GM19239 (cell line): Measurements from ENCODE around the gene NACAD.
"Not testable (repeated sequence)": the region's sequence is repeated elsewhere in the genome, so short reads cannot be mapped to it uniquely, and the experiment has no call there.

Experiments used
- DNase-seq: peaks from one replicate; pipeline ENCODE4 v3.0.0; 2011; ENCODE audit warnings: low spot score; ENCODE audit not compliant: insufficient read length
- FAIRE-seq: peaks from 2 replicates; lab custom pipeline; 2011; peaks lifted over from hg19 to GRCh38; lab: Jason Lieb, UNC

The NACAD gene

DNA sequence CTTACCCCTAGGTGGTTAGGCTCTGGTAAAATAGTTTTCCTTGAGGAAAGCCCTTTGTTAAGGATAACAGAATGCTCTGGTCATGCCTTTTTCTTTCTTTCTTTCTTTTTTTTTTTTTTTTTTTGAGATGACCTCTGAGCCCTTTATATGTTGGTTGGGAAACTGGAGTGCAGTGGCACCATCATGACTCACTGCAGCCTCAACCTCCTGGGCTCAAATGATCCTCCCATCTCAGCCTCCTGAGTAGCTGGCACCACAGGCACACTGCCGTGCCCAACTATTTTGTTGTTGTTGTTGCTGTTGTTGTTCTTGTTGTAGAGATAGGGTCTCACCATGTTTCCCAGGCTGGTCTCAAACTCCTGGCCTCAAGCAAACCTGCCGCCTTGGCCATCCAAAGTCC lies 27.4 kb downstream of the NACAD start:
- FAIRE-seq: no peak
- DNase-seq: no peak

DNA sequence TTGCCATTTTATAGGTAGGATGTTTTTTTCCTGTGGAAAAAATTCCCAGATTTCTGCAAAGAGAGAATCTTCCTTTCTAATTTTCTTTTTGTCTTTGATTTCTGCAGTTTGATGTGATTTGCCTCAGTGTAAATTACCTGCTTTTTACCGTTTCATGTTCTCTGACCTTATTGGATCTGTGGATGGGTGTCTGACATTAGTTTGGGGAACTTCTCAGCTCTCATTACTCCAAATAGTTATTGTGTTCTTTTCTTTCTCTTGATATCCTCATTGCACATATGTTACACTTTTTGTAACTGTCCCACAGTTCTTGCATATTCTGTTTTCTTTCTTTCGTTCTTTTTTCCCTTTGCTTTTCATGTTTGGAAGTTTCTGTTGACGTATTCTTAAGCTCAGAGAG lies 28.5 kb downstream of the NACAD start:
- no peak for FAIRE-seq
- no peak for DNase-seq

DNA sequence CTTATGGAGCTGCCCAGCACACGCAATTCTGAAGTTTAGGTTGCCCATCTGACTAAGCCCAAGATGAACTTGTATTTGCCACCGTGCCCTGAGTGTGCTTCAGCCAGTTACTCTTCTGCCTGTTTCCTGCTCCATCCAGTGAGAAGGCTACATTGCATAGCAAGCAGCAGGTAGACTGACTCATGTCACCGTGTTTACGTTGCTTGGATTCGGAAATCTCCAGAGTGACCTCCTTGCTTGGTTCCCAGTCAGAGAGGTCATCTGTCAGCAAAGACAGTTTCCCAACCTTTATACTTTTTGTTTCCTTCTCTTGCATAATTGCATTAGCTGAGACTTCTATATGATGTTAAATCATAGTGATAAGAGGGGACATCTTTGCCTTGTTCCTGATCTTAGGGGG lies 30.9 kb downstream of the NACAD start:
- FAIRE-seq (no peak), DNase-seq (no peak)

DNA sequence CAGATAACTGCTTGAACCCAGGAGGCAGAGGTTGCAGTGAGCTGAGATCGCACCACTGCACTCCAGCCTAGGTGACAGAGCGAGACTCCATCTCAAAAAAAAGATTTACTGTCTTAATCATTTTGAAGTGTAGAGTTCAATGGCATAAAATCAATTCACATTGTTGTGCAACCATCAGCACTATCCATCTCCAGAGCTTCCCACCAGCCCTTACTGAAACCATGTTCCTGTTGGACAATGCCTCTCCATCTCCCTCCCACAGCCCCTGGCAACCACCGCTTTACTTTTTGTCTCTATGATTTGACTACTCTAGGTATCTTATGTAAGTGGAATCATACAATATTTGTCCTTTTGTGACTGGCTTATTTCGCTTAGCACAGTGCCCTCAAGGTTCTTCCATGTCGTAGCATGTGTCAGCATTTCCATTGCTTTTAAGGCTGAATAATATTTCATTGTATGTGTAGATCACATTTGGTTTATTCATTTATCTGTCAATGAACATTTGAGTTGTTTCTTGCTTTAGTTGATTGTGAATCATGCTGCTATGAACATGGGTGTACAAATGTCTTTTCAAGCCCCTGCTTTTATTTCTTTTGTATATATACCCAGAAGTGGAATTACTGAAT lies 33.1 kb downstream of the NACAD start:
- FAIRE-seq (no peak), DNase-seq (no peak)

DNA sequence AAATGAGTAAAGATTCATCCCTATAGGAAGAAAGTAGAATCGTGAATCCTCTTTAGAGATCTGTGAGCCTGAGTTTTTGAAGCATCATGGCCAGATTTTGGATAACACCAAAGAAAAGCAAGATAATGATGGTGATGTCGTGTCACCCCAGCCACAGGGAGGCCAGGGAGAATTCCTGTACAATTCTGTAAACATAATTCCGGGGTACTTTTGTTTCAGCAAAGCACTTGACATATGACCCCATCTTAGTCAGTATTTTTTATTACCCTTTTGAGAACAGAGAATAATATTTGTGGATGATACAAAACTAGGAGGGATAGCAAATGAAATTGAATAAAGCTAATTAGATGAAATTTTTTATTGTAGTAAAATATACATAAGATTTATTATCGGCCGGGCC lies 33.8 kb downstream of the NACAD start:
- FAIRE-seq (no peak), DNase-seq (no peak)

DNA sequence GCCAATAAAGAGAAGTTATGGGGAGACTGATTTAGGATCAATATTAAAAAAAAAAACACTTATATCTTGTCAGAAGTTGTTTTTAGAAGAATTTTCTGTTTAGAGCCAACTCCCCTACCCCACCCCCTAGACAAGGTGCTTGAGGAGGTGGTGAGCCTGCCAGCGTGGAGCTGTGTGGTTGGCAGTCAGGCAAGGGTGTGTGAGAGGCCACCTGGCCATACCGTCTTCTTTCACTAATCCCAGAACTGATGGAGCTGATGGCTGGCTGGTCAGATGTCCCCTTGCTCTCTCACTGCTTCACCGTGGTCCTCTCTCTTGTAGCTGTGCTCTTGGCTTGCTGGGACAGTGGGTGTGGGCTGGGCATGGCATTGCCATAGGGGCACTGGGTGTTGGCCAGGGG lies 34.3 kb downstream of the NACAD start:
- FAIRE-seq: no peak
- DNase-seq: no peak

DNA sequence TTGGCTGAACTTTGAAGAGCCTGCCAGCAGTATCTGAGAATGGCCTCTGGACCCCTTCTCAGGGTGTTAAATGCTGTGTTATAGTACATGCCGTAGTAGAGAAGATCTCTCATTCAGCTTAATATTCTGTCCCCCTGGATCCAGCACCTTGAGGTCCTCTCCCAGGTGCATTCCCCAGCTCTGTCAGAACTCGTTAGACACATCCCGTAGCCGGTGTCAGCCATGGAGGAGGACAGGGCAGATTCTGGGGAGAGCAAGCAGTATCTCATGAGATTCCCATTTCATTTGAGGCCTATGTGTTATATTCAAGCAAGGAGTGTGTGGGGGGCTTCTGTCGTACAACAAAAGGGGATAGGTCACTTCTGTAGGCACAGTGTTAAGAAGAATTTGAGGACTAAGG lies 34.8 kb downstream of the NACAD start:
- FAIRE-seq (no peak), DNase-seq (no peak)

DNA sequence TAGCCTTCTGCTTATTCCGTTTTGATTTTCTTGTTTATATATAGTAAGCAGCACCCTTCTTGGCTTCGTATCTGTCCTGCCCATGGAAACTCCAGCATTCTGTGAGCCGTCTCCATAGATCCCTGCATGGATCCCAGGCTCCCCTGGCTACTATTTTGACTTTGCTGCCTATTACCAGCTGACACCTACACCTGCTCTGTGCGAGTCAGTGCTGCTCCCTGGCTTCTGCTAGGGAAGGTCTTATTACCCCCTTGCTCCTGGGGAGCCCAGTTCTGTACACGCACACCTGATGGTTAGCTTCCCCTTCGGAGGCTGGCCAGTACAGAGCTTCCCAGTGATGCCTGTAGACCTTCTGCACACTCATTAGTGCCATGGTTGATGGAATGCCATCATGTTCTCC lies 35.4 kb downstream of the NACAD start:
- DNase-seq (no peak), FAIRE-seq (no peak)

DNA sequence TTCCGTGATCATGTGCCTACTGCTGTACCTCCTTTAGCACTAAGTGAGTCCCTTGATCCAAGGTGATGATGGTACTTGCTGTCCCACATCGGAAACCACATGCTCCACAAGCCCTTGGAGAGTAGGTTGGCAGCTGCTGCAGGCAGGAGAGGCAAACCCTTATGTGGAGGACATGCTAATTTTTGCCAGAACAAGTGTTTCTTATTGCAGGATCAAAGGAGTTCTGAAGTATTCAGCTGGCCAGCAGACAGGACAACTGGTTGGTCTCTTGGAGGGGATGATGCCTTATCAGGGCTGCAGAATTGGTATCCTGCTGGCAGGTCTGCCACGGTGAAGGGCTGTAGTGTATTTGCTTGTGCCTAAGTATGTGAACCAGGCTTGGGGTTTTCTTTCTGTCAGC lies 36.8 kb downstream of the NACAD start:
- no peak for DNase-seq
- no peak for FAIRE-seq

DNA sequence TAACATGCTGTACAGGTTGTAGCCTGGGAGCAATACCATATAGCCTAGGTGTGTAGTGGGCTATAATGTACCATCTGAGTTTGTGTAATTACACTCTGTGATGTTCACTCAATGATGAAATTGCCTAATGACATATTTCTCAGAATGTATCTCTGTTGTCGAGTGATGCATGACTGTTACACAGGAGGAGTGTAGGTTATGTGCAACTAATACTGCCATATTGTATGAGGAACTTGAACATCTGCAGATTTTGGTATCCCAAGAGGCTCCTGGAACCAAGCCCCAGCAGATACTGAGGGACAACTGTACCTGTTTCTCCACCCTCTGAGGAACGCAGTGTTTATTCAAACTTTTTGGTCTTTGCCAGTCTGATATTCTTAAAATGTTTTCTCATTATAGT lies 38.6 kb downstream of the NACAD start:
- FAIRE-seq (no peak), DNase-seq (no peak)

DNA sequence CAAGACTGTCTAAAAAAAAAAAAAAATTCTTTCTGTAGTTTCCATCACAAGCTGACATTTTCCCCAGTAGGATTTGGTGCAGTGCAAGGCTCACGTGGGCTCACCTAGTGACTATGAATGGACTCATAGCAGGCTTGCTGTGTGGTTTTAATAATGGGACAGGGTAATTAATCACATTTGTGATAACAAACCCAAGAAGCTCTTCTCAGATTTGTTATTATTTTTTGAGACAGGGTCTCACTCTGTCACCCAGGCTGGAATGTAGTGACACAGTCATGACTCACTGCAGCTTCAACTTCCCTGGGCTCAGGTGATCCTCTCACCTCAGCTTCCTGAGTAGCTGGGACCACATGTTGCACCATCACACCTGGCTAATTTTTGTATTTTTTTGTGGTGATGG lies 40.0 kb downstream of the NACAD start:
- no peak for FAIRE-seq
- DNase-seq: no peak

DNA sequence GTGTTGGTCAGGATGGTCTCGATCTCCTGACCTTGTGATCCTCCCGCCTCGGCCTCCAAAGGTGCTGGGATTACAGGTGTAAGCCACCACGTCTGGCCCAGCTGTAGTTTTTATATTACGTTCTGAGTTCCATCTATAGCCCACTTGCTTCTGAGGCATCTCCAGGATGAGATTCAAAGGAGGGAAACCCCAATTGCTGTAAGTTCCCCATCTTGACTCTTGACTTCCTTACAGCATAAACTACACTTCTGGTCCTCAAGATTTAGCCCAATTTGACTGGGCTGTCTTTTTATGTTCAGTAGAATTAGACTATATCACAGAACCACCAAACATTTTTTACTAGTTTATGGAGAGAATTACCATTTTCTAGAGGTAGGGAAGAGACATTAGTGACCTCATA lies 44.4 kb downstream of the NACAD start:
- FAIRE-seq: no peak

DNA sequence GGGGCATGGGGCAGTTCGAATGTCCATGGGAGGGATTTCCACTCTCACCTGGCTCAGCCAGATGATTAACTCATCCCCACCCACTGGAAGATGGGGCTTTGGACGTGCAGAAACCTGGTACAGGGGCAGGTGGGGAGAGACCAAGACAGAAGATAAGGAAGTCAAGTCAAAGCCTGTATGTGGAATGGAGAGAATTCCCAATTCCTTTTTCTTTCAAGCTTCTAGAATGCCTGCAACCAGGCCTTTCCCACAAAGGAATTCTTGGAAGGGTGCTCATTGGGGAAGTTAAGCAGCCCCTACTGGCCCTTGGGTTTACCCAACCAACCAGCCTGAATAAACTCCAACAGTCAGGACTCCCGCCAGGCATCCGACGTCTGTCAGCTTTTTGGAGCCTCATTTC lies 49.7 kb downstream of the NACAD start:
- FAIRE-seq (no peak), DNase-seq (no peak)

More for the DNA sequence above, 44.4 kb downstream of the NACAD start:
- DNase-seq: no peak

DNA sequence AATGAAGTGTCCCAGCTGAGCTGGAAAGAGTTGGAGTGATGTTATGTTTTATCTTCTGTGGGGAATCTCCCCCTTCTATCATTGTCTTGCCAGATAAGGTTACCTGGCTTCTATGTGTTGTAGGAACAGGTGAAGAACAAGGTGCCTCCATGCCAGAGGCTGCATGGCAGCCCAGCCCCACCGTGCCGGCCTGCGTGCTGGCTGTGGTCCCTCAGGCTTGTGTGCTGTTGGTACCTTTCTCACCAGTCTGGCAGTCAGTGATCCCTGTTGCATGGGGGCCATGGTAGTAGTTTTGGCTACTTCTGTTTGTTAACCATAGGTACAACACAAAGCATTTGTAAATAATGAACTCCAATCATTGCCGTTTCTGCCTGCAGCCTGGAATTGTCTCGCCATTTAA lies 50.9 kb downstream of the NACAD start:
- no peak for DNase-seq
- FAIRE-seq: no peak

DNA sequence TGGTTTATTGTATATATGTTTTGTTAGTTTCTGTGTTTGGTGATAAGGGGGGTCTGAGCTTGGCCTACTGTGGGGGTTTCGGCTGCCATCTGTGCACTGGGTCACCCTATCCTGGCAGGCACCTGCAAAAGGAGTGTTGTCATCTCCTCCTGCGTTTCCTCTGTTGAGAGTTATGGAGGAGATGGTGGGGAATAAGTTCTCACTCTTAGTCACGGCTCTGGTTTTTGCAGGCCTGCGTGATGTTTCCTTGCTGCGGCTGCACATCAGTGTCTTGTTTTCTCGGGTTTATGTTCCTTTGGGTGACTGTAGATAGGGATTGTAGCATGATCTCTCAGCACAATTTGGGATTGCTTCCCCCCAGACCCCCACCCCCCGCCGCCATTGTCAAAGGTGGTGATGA lies 52.0 kb downstream of the NACAD start:
- DNase-seq (no peak), FAIRE-seq (peak; percentile 4)

DNA sequence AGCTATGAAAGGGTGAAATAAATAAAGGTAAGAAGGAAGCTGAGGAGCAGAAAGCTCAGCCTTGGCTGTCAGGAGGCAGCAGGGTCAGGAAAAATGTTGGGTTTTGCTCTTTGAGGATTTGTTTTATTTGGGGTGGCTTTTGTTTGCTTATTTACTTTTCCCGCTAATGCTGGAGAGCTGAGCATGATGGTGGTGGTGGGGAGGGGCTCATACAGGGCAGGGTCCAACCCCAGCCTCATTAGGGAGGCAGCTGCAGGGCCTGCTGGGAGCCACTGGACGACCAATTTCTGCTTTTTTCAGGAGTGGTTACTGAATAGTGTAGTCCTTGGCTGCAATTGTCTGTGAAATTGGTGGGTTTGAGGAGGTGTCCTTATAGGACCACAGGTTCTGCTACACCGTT lies 52.5 kb downstream of the NACAD start:
- DNase-seq: no peak
- no peak for FAIRE-seq

DNA sequence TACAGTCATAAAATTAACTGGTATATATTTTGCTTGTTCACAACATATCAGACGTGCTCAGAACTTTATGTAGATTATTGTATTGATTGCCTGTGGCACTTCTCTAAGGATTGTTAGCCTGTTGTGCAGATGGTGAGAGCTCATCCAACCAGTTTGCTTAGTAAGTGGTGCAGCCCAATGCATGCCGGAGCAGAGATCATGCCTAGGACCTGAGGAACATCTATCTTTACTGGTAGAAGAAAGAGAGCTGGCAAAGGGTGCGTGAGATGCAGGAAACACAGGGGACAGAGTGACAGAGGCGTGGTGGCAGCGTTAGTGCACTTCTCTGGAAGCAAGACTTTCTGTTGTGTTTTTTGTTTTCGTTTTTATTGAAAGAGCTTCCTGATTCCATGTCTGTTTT lies 52.9 kb downstream of the NACAD start:
- peak; percentile 85 for FAIRE-seq

DNA sequence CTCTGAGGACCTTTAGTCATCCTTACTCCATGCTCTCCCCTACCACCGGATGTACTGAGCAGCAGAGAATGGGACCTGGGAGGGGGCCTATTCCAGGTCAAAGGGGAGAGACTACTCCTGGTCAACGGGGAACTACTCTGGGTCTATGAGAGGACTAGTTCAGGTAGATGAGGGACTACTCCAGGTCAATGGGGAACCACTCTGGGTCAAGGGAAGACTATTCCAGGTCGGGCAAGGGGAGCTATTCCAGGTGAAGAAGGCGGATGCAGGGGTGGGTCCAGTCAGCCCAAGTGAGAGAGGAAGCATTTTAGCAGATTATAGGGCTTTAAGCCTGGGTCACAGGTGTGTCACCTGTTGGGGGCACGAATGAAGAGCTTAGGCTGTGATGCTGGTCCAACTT lies 53.4 kb downstream of the NACAD start:
- no peak for FAIRE-seq
- DNase-seq: no peak

More for the DNA sequence above, 52.9 kb downstream of the NACAD start:
- DNase-seq: no peak

DNA sequence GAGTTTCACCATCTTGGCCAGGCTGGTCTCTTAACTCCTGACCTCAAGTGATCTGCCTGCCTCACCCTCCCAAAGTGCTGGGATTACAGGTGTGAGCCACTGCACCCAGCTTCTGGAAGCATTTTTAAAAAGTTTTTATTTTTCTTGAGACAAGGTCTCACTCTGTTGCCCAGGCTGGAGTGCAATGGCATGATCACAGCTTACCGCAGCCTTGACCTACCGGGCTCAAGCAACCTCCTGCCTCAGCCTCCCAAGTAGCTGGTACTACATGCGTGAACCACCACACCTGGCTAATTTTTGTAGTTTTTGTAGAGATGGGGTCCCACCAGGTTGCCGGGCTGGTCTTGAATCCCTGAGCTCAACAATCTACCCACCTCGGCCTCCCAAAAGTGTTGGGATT lies 54.1 kb downstream of the NACAD start:
- not testable (repeated sequence) for FAIRE-seq, DNase-seq

DNA sequence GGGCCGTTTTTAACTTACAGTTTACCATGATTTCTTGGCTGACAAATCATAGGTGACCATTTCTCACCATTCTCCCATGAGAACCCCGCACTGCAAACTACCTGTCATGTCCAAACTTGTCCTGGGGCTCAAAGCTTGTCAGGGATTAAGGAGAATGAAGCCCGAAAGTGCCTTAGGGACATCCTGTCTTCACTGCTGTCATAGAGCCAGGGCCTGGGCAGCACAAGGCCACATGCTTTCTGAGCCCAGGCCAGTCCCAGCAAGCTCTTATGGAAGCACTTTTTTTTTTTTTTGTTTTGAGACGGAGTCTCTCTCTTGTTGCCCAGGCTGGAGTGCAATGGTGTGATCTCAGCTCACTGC lies 54.9 kb downstream of the NACAD start:
- DNase-seq (no peak), FAIRE-seq (no peak)

DNA sequence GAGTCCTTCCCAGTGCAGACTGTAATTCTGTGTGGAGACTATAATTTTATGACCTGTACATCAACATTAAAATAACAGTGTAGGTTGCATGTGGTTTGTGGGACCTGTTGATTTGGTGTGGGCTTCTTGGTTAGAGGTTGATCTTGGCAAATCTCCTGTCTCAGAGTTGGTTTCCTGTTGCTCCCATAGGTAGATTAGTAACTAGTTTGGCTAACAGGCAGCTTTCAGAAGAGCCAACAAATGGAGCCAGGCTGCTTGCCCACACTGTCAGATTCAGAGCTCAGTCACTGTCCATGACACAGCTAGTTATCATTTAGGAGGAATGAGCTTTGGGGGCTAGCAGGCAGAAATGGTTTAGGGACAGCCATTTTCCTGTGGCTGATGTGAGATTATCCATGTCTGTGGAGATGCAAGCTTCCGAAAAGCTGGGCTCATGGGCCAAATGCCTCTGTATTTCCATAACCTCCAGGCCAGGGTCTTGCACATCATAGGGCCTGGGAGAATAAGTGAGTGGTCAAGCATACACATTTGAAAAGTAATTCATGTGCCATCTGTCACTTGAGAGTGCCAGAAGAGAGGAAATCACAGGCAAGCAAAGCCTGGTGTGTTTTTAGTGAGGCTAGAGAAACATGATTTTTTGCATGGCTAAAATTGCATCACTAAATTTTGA lies 55.4 kb downstream of the NACAD start:
- DNase-seq (no peak), FAIRE-seq (peak; percentile 45)

DNA sequence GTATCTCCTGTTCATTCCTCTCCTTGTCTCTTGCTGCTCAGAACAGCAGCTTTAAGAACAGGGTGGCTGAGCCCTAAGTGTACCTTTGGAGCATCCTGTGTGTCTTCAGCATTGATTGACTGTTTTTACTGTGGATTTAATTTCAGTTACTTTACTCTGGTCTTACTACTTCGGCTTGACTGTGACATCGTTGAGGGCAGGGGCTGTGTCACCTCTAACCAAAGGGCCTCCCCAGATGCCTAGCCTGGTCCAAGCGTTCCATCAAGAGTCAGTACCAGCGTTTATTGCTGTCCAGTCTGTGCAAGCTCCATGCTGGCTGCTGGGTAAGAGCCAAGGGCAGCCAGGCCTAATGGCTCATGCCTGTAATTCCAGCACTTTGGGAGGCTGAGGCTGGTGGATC lies 56.3 kb downstream of the NACAD start:
- FAIRE-seq: no peak

More for the DNA sequence above, 56.3 kb downstream of the NACAD start:
- DNase-seq: no peak
